ENCODE results near the gene CCDC85A. TPM values are rescaled to one million over a fixed set of nuclear protein-coding genes. Genes with fewer than 3 reads are reported as not detected.

CCDC85A gene
- total and polyA plus RNA-seq, 2 of the 8 experiments (the other 6 are each of a cell fraction or from before 2014, with no cell fraction given): 0.20 TPM; not detected in 1

GRCh38 chr2:56151841-56152240 lies 31.9 kb upstream of the CCDC85A start:
- H3K23me2 ChIP-seq (ENCODE audit: low read depth, low read length): no peaks in the 10 kb centered on the region
- no peak overlapping the region for H3K4me3 ChIP-seq (ENCODE audit: extremely low read depth in 1 of 4, insufficient read depth in 2 of 4, low read depth in 3 of 4, low read length in 4 of 4)
- H4K91ac ChIP-seq (replicated peaks; ENCODE audit: insufficient read length, low read length): no peak overlapping the region
- H2BK120ac ChIP-seq (replicated peaks; ENCODE audit: low read depth, low read length): no peak overlapping the region
- no peak overlapping the region for H3K4me2 ChIP-seq (ENCODE audit: insufficient read depth in 1 of 2, low read depth in 2 of 2, low read length in 2 of 2)
- no peak overlapping the region for H3K9ac ChIP-seq (replicated peaks in 1 of 4; ENCODE audit: extremely low read depth in 1 of 4, low read depth in 3 of 4, low read length in 3 of 4)
- no peak overlapping the region for H4K5ac ChIP-seq (ENCODE audit: insufficient read length, low read depth, low read length)
- H3K4me1 ChIP-seq (replicated peaks in 1 of 4; ENCODE audit: control insufficient read depth in 3 of 4, insufficient read depth in 4 of 4, low read length in 3 of 4): no peaks in the 10 kb centered on the region
- no peak overlapping the region for H2AK5ac ChIP-seq (ENCODE audit: low read depth, low read length)
- H3K9me3 ChIP-seq (ENCODE audit: insufficient read depth in 2 of 2, low read depth in 1 of 2, low read length in 1 of 2): no peaks in the 10 kb centered on the region
- H4K20me1 ChIP-seq (replicated peaks in 1 of 2; ENCODE audit: control insufficient read depth in 1 of 2, insufficient read depth in 2 of 2, low read length in 2 of 2): no peaks in the 10 kb centered on the region
- no peak for FAIRE-seq
- no peak overlapping the region for H4K8ac ChIP-seq (ENCODE audit: extremely low read depth, insufficient read depth, low read length)
- H2BK15ac ChIP-seq (ENCODE audit: low read length): no peak overlapping the region
- peaks cover 0 to 16% (median 4%) of the 10 kb centered on the region in 4 experiments; a peak in 3 of 8 replicates for H3K36me3 ChIP-seq (ENCODE audit: control insufficient read depth in 2 of 4, insufficient read depth in 4 of 4, low read length in 3 of 4)
- no peak for DNase-seq (ENCODE audit: low read depth in 1 of 2, low spot score in 2 of 2)
- H2BK5ac ChIP-seq (ENCODE audit: low read depth, low read length): no peak overlapping the region
- H3K79me2 ChIP-seq (ENCODE audit: control insufficient read depth in 1 of 2, insufficient read depth in 2 of 2, low read length in 2 of 2): no peaks in the 10 kb centered on the region
- no peak overlapping the region for H3K4ac ChIP-seq (replicated peaks; ENCODE audit: insufficient read length, low read depth, low read length)
- H3K27me3 ChIP-seq (replicated peaks in 1 of 4; ENCODE audit: control insufficient read depth in 3 of 4, extremely low read depth in 1 of 4, insufficient read depth in 3 of 4, low read length in 3 of 4): no peaks in the 10 kb centered on the region
- no peak overlapping the region for H3K23ac ChIP-seq (ENCODE audit: insufficient read length)
- TF ChIP-seq CHD1 (IDR thresholded peaks at IDR 0.05; ENCODE audit: low read depth, low read length): no peak
- no peak for TF ChIP-seq MAX (IDR thresholded peaks at IDR 0.05)
- TF ChIP-seq POLR2A (IDR thresholded peaks at IDR 0.05; ENCODE audit: control extremely low read depth in 1 of 2, low read depth in 2 of 2, low read length in 2 of 2): no peak
- TF ChIP-seq JUND (IDR thresholded peaks at IDR 0.05; ENCODE audit: low read length): no peak
- TF ChIP-seq MAFK (IDR thresholded peaks at IDR 0.05; ENCODE audit: low read depth, low read length): no peak
- TF ChIP-seq EGR1 (IDR thresholded peaks at IDR 0.05; ENCODE audit: borderline replicate concordance, low read depth, low read length): no peak
- no peak for TF ChIP-seq KDM5A (IDR thresholded peaks at IDR 0.05; ENCODE audit: low read length)
- no peak for TF ChIP-seq GABPA (IDR thresholded peaks at IDR 0.05; ENCODE audit: borderline replicate concordance, insufficient read depth, low read length)
- no peak for TF ChIP-seq TEAD4 (IDR thresholded peaks at IDR 0.05; ENCODE audit: low read depth, low read length)
- no peak for TF ChIP-seq NANOG (IDR thresholded peaks at IDR 0.05; ENCODE audit: insufficient read depth, low read depth, low read length, poor library complexity, severe bottlenecking)
- no peak for TF ChIP-seq ATF3 (IDR thresholded peaks at IDR 0.05; ENCODE audit: insufficient read depth, low read depth, low read length)
- no peak for TF ChIP-seq EP300 (IDR thresholded peaks at IDR 0.05; ENCODE audit: borderline replicate concordance in 1 of 2, low read depth in 2 of 2, low read length in 2 of 2)
- H2AFZ ChIP-seq (ENCODE audit: low read length): no peak overlapping the region
- no peak overlapping the region for H3K56ac ChIP-seq (replicated peaks; ENCODE audit: insufficient read length, low read depth, low read length)
- CTCF ChIA-PET (ENCODE audit: partially characterized antibody): interaction anchor here (0.5 kb wide), 1 partner anchor 303 kb away, joined by 3 read pairs; no protein-coding TSS in a partner anchor
- no peak overlapping the region for H2BK12ac ChIP-seq (ENCODE audit: low read depth, low read length)
- POLR2A ChIA-PET (ENCODE audit: partially characterized antibody): no interaction called here
- H3K18ac ChIP-seq (ENCODE audit: extremely low read depth, low read length): no peak overlapping the region
- no peak overlapping the region for H3K14ac ChIP-seq (ENCODE audit: insufficient read length)
- H3K79me1 ChIP-seq (ENCODE audit: low read depth, low read length): no peaks in the 10 kb centered on the region; the same call in 1 of the 2 replicates
- no peak overlapping the region for H3K27ac ChIP-seq (ENCODE audit: low read depth, low read length)
- 91% methylated on average over 2 of the region's 2 CpGs; no CpG with 5 or more reads in 1 of the 2 experiments for WGBS, 2 experiments (ENCODE audit: extremely low coverage in 1 of 2, insufficient coverage in 1 of 2, insufficient read length in 1 of 2, insufficient replicate concordance in 2 of 2, low coverage in 1 of 2, low lambda C conversion rate in 2 of 2, missing lambda C conversion rate in 1 of 2)
- no peak overlapping the region for H2BK20ac ChIP-seq (ENCODE audit: low read length)

Measured in H1 (cell line).